Osteoblast (primary cell): Measurements from ENCODE around the gene PTPRN2. TPM values are rescaled to one million over a fixed set of nuclear protein-coding genes. Genes with fewer than 3 reads are reported as not detected.

ENCODE experiments used
- DNase-seq: peaks from one replicate; pipeline ENCODE4 v3.0.0; 2011; ENCODE audit warnings: low spot score, mixed read lengths; ENCODE audit not compliant: insufficient read length; ENCODE audit errors: missing footprints
- H2AFZ ChIP-seq: 2 replicates; pipeline ENCODE4 v1.6.0; 2011; ENCODE audit warnings: mild to moderate bottlenecking, low read length
- H3K27ac ChIP-seq: 2 replicates; pipeline ENCODE4 v1.5.1; 2011; ENCODE audit warnings: mild to moderate bottlenecking, low read depth, low read length, moderate library complexity
- H3K27me3 ChIP-seq: 2 replicates; pipeline ENCODE4 v1.6.0; 2012; ENCODE audit warnings: mild to moderate bottlenecking, control low read depth, inconsistent platforms, low read length, moderate library complexity; ENCODE audit not compliant: insufficient read depth
- H3K36me3 ChIP-seq: 2 replicates; pipeline ENCODE4 v1.5.1; 2011; ENCODE audit warnings: mild to moderate bottlenecking, low read length, control low read depth, moderate library complexity; ENCODE audit not compliant: insufficient read depth
- H3K4me1 ChIP-seq: 2 replicates; pipeline ENCODE4 v1.5.1; 2011; ENCODE audit warnings: mild to moderate bottlenecking, low read length, control low read depth, moderate library complexity; ENCODE audit not compliant: insufficient read depth
- H3K4me2 ChIP-seq: 2 replicates; pipeline ENCODE4 v1.6.0; 2011; ENCODE audit warnings: mild to moderate bottlenecking, low read length; ENCODE audit not compliant: insufficient read depth
- H3K4me3 ChIP-seq: fragments of 200-600 bp; sonication (generic); 3 replicates; pipeline ENCODE4 v1.5.1; 2012; ENCODE audit warnings: mild to moderate bottlenecking, low read length, inconsistent platforms; ENCODE audit not compliant: insufficient read depth
- H3K79me2 ChIP-seq: 2 replicates; pipeline ENCODE4 v1.6.0; 2012; ENCODE audit warnings: mild to moderate bottlenecking, low read length, control low read depth, inconsistent platforms; ENCODE audit not compliant: insufficient read depth
- H3K9me3 ChIP-seq: 2 replicates; pipeline ENCODE4 v1.5.1; 2011; ENCODE audit warnings: low read depth, low read length, control low read depth
- H4K20me1 ChIP-seq: 2 replicates; pipeline ENCODE4 v1.6.0; 2012; ENCODE audit warnings: mild to moderate bottlenecking, low read length, control low read depth; ENCODE audit not compliant: insufficient read depth
- CTCF ChIP-seq: IDR thresholded peaks from 2 replicates; pipeline ENCODE4 v1.5.1; 2011; ENCODE audit warnings: mild to moderate bottlenecking, low read depth, low read length, moderate library complexity; ENCODE audit errors: extremely low read depth
- total RNA-seq: library from RNA; depleted of rRNA; stranded (reverse); fragments of >200 nt; gene quantifications from 2 replicates; pipeline ENCODE4 v1.2.3, GENCODE V29; 2012

PTPRN2 gene
- total RNA-seq, 1 donor = 0.36 TPM

DNA sequence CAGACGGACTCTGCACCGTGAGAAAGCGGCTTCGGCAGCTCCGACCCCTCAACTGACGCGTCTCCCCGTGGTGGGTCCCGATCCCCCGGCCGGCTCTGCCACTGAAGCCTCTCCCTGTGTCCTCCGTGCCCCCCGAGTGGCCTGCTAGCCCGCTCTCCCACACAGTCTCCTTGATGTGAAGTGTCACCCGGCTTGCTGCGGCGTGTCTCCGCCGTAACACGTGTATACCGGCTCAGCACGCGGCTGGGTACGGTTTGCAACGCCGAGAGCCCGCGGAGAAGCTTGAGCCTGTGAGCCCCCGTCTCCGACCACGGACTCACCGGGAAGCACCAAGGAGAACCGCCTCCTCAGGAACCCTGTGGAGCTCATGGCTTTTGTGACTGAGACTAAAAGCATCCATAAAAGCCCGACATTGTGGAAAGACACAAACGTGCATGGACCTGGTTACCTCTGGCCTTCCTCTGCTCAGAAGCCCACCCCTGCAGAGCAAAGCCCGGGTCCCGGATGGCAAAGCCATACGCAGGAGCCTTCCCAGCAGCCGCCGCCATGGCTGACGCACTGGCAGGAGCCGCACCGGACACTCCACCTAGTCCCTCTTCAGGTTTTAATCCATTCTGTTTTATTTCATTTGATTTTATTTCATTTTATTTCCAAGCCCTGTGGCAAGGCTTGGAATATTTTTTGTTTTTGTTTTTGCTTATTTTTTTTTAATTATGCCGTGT lies 17.0 kb downstream of the PTPRN2 start:
- no peak overlapping the region for H3K27ac ChIP-seq

GRCh38 chr7:158569858-158570323 lies 17.7 kb downstream of the PTPRN2 start:
- Histone ChIP-seq H3K36me3 (no peaks in the 10 kb centered on the region), H3K4me2 (no peak overlapping the region), H3K27ac (no peak overlapping the region), H3K4me1 (no peaks in the 10 kb centered on the region), H3K27me3 (no peaks in the 10 kb centered on the region), H2AFZ (no peak overlapping the region), H3K4me3 (no peak overlapping the region), H3K9me3 (no peaks in the 10 kb centered on the region), H4K20me1 (no peaks in the 10 kb centered on the region), H3K79me2 (no peaks in the 10 kb centered on the region)
- DNase-seq = peak; percentile 77
- no peak for TF ChIP-seq CTCF

More for the DNA sequence above, 17.0 kb downstream of the PTPRN2 start:
- no peak for TF ChIP-seq CTCF
- Histone ChIP-seq H4K20me1 (no peaks in the 10 kb centered on the region), H3K27me3 (no peaks in the 10 kb centered on the region), H3K79me2 (no peaks in the 10 kb centered on the region), H3K4me1 (no peaks in the 10 kb centered on the region), H2AFZ (no peak overlapping the region), H3K4me2 (no peak overlapping the region), H3K4me3 (no peak overlapping the region), H3K9me3 (no peaks in the 10 kb centered on the region), H3K36me3 (no peaks in the 10 kb centered on the region)
- peak; percentile 73 for DNase-seq

GRCh38 chr7:158568974-158569857 lies 18.4 kb downstream of the PTPRN2 start:
- no peak for TF ChIP-seq CTCF
- no peaks in the 10 kb centered on the region for H3K4me1 ChIP-seq
- H3K79me2 ChIP-seq = no peaks in the 10 kb centered on the region
- no peak overlapping the region for H3K4me2 ChIP-seq
- H3K4me3 ChIP-seq = no peak overlapping the region
- no peaks in the 10 kb centered on the region for H4K20me1 ChIP-seq
- no peaks in the 10 kb centered on the region for H3K27me3 ChIP-seq
- H3K36me3 ChIP-seq = no peaks in the 10 kb centered on the region
- no peak overlapping the region for H2AFZ ChIP-seq
- no peak overlapping the region for H3K27ac ChIP-seq
- peak; percentile 72 for DNase-seq
- no peaks in the 10 kb centered on the region for H3K9me3 ChIP-seq

- Histone ChIP-seq H3K27me3 (no peaks in the 10 kb centered on the region), H3K4me2 (no peak overlapping the region), H3K79me2 (no peaks in the 10 kb centered on the region), H3K4me1 (no peaks in the 10 kb centered on the region), H3K36me3 (no peaks in the 10 kb centered on the region), H3K27ac (no peak overlapping the region), H4K20me1 (no peaks in the 10 kb centered on the region), H3K4me3 (no peak overlapping the region), H3K9me3 (no peaks in the 10 kb centered on the region), H2AFZ (no peak overlapping the region)
- DNase-seq = peak; percentile 36
- TF ChIP-seq CTCF = no peak
These were observed 20.4 kb downstream of the PTPRN2 start for GRCh38 chr7:158567153-158567603.
